ENCODE results near the gene MBNL1.

Gene MBNL1

GRCh38 chr3:152457500-152458375, 189.0 kb downstream of the MBNL1 start:
- DNase-seq = no peak

DNA sequence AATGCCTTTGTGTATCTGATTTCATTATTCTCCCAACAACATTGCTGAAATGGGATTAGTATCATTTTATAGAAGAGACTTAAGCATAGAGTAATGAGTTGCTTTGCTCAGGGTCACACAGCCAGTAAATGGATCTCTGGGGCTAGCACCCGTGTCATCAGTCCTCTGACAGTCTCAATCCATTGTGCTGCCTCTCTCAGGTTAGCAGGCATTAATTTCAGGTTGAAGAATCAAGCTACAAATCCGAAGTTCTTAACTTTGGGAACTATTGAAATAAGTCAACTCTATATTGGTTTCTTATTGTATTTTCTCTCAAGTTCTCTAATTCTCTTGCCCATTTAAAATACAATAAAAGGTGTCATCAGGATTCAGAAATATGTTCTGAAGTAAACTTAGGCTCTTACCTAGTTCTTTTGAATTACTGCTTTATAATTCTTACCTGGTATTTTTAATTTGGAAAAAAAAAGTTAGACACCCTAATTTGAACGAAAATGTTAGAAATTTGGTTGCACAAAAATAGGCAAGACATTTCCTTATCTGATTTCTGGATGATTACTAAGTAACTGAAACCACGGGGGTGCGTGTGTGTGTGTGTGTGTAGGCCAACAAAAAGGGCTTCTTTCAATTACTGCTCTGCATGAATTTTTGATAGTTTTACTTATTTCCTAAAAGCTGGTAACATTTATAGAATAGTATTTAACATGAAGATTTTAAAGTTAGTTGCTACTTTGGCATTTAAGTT, 189.8 kb downstream of the MBNL1 start:
- no peak for DNase-seq

GRCh38 chr3:152459118-152459515, 190.4 kb downstream of the MBNL1 start:
- DNase-seq = no peak

DNA sequence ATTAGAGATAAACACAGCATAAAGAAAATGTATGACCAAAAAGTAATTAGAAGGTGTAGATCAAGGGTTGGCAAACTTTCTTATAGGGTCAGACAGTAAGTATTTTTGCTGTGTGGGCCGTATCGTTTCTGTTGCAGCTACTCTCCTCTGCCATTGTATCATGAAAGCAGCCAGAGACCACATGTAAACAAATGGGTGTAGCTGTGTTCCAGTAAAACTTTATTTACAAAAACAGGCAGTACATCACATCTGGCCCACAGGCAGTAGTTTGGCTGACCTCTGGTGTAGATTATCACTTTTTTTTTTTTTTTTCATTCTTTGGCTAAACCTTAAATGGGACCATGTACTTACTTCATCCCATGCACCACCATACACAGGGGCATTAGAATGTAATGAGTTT, 190.8 kb downstream of the MBNL1 start:
- DNase-seq = no peak

- no peak for DNase-seq
Observed at GRCh38 chr3:152460936-152461335, 192.2 kb downstream of the MBNL1 start.

DNA sequence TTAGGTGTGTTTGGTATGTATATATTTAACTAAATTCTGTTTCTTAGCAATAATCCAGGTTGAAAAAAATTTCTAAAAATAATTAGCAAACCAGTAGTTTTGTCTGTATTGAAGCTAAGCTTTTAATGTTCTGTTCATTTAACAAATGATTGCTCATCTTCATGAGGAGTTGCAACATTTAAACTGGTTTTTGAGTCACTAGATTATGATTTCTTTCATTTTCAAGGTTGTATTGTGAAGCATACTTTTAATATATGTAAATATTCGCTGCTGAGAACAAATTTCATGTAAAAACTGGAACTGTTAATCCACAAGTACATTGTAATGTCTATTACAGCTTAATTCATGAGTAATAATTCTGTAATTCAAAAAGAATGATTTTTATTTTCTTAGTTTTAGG, 192.7 kb downstream of the MBNL1 start:
- no peak for DNase-seq

DNA sequence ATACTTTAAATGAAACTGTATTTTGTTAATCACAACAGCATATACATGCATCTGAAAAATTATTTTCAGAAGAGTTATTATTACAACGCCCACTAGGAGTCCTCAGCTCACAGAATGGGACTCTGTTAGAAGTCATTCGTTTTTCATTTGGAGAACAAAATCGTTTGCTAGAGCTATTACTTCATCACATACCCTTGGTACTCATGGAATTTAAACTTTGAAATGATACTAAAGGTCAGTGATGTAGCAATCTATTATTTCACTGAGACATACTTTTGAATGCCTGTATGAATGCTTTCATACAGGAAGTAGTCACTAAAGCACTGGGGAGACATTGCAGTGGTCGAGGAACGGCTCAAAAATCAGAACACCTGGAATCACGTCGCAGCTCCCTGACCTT, 198.1 kb downstream of the MBNL1 start:
- DNase-seq = no peak

DNA sequence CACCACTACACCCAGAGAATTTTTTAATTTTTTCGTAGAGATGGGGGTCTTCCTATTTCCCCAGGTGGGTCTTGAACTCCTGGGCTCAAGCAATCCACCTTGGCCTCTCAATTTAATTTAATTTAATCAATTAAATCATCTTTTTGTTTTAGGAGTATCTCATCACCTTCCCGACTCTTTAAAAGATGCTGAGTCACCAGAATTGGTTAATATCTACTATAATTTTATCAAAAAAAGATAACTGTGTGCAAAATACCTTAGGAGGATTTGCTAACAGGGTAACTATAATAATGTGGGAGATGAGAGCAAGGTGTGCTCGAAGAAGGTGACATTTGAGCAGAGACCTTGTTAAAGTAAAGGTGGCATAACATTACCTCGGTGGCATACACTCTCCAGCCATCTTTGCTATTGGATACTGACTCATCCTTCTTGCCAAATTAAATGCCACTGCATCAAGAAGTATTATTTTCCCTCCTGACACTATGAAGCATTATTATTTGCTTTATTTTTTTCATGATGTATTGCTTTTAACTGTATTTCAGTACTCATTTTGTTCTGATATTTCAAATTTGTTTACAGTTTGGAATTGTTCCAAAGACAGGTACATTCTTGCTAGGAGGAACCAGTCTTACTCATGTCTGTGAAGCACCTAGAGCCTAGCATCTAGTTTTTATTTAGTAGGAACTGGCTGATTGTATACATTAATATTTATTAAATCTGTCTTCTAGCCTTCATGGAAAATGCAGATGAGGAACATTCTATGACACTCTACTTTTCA, 200.7 kb downstream of the MBNL1 start:
- DNase-seq = no peak

GRCh38 chr3:152470095-152470494, 201.4 kb downstream of the MBNL1 start:
- no peak for DNase-seq

- no peak for DNase-seq
Observed at GRCh38 chr3:152470893-152471292, 202.2 kb downstream of the MBNL1 start.

- peak; percentile 45 for DNase-seq
Observed at GRCh38 chr3:152471814-152472671, 203.3 kb downstream of the MBNL1 start.

GRCh38 chr3:152472672-152472954, 203.9 kb downstream of the MBNL1 start:
- DNase-seq = no peak

DNA sequence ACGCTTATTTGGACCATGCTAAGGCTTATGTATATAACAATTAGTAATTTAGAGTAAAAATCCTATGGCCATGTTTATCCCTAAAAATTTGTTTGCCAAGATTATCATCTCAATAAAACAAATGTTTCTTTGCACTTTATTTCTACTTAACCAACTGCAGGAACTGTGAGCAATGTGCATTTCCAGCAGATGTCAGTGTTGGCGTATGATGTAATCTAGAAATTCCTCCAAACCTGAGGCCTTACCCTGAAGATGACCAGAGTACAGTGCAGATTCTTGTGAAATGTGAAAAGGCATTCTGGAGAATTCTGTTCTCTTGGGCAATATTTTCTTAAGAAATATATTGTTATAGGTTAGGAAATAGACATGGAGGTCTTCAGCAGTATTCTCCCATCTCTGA, 205.9 kb downstream of the MBNL1 start:
- DNase-seq = no peak

DNA sequence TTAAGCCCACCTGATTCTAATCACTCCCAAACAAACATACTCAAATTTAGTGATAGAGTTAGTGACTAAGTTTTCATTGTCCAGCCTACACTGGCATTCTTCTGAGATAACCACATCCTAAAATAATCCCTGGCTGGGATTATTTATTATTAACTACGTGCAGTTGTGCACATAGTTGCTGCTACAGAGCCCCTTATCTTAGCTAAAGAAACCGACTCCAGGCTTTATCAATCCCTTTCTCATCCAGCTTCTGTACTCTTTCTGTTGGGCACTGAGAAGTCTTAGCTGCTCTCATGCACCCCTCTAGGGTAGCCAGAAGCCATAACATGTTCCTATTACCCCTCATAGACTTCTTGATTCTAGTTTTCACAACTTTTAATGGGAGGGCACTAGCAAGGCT, 208.7 kb downstream of the MBNL1 start:
- DNase-seq = no peak

- no peak for DNase-seq
Observed at GRCh38 chr3:152480282-152480953, 211.7 kb downstream of the MBNL1 start.

GRCh38 chr3:152486364-152486763, 217.6 kb downstream of the MBNL1 start:
- no peak for DNase-seq

GRCh38 chr3:152488449-152488848, 219.7 kb downstream of the MBNL1 start:
- no peak for DNase-seq

GRCh38 chr3:152491922-152492321, 223.2 kb downstream of the MBNL1 start:
- DNase-seq = no peak

- no peak for DNase-seq
Observed at GRCh38 chr3:152496286-152496685, 227.6 kb downstream of the MBNL1 start.

GRCh38 chr3:152496716-152497115, 228.0 kb downstream of the MBNL1 start:
- no peak for DNase-seq

DNA sequence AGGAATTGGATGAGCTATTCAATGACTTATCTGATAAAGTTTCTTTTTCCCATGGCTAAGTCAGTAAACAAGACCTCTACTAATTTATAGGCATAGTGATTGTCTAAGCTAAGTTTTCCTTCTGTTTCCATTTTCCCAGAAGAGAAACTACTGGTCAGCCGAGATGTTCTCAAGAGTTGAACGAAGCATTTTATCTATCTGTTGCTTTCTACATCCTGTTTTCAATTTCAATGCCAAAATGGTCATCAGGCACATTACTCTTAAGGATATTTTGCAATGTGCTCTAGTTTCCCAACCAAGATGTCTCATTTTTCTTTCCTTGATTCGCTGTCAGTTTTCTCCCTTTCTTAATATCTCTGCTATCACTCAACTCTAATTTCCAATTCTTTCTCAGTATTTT, 228.7 kb downstream of the MBNL1 start:
- DNase-seq = no peak

DNA sequence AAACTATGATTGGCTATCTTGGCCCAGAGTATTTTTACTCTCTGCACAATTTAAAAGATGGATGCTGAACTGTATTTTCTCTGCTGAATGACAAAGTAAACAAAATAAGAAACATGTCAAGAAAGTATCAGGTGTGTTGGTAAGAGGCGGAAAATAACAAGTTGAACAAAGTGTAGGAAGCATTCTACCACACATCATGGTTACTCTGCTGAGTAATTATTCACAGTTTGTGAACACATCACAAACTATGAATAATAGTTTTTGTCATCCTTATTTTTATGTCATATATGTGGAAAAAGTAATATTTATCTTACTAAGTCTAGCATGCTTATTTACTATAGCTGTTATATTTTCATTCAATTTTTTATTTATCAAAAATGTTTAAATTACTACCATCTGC, 229.2 kb downstream of the MBNL1 start:
- no peak for DNase-seq

All from DMS79 treated with DMSO at 0.1 percent for 48 hours (cell line).